K562 (cell line): ENCODE measurements around the gene USP19. TPM values are rescaled to one million over a fixed set of nuclear protein-coding genes. Genes with fewer than 3 reads are reported as not detected.

Experiments used
- EHMT2 ChIP-seq: fragments of 450-650 bp; IDR thresholded peaks from 2 replicates; pipeline ENCODE4 v1.6.1; 2018; ENCODE audit warnings: antibody characterized with exemption
- ETV1 ChIP-seq: fragments of 450-650 bp; conservative IDR thresholded peaks from 2 replicates; pipeline ENCODE4 v1.6.1; 2016; ENCODE audit warnings: missing genetic modification characterization, control low read depth, low read depth, missing compliant biosample characterization
- HNRNPK ChIP-seq: fragments of 200-400 bp; formaldehyde crosslinking; IDR thresholded peaks from one replicate; pipeline ENCODE4 v1.6.1; 2018; ENCODE audit warnings: mild to moderate bottlenecking, low read depth, low read length; ENCODE audit not compliant: poor library complexity, severe bottlenecking
- HNRNPLL ChIP-seq: fragments of 200-400 bp; formaldehyde crosslinking; IDR thresholded peaks from 2 replicates; pipeline ENCODE4 v1.6.1; 2017; ENCODE audit warnings: low read length, low read depth, mild to moderate bottlenecking; ENCODE audit not compliant: poor library complexity, severe bottlenecking
- SREBF2 ChIP-seq: sonication (generic); formaldehyde crosslinking; IDR thresholded peaks from 2 replicates; pipeline ENCODE4 v1.4.0; 2020; ENCODE audit warnings: mild to moderate bottlenecking, missing genetic modification reagents
- TBP ChIP-seq: optimal IDR thresholded peaks from 2 replicates; pipeline ENCODE3; 2011; ENCODE audit warnings: low read depth, low read length, improper control_type of control experiment
- TCF3 ChIP-seq: sonication (generic); formaldehyde crosslinking; IDR thresholded peaks from 2 replicates; pipeline ENCODE4 v1.4.0; 2020; ENCODE audit warnings: mild to moderate bottlenecking, missing genetic modification reagents
- TRIM28 ChIP-seq: fragments of 450-650 bp; IDR thresholded peaks from 2 replicates; pipeline ENCODE4 v1.6.1; 2017
- ZBTB7A ChIP-seq: IDR thresholded peaks from 2 replicates; pipeline ENCODE4 v1.6.1; 2011; ENCODE audit warnings: low read depth, mild to moderate bottlenecking, low read length, moderate library complexity, borderline replicate concordance; ENCODE audit not compliant: control insufficient read depth
- ZFX ChIP-seq: sonication (generic); formaldehyde crosslinking; IDR thresholded peaks from 2 replicates; pipeline ENCODE4 v1.8.0; 2022; ENCODE audit warnings: mild to moderate bottlenecking, missing genetic modification reagents, moderate library complexity
- ZKSCAN3 ChIP-seq: fragments of 250-450 bp; sonication (Bioruptor Pico); IDR thresholded peaks from 2 replicates; pipeline ENCODE4 v1.4.0; 2020
- ZNF124 ChIP-seq: sonication (generic); formaldehyde crosslinking; IDR thresholded peaks from 2 replicates; pipeline ENCODE4 v1.8.1; 2022; ENCODE audit warnings: missing genetic modification reagents
- ZNF24 ChIP-seq: fragments of 450-650 bp; IDR thresholded peaks from 2 replicates; pipeline ENCODE4 v1.6.1; 2016
- polyA plus RNA-seq, 8 experiments: library from polyadenylated mRNA; depleted of rRNA in 4 of 8; stranded (reverse) in 5 of 8; unstranded in 3 of 8; fragments of >200 nt; fragmentation: Nextera tagmentation in 2 of 8; fragmentation: Illumina TruSeq in 1 of 8; extraction: Ambion mirVana in 2 of 8; extraction: Trizol in 1 of 8; gene quantifications; 2 replicates each; pipeline versions ENCODE4 v1.2.1 to v1.2.3, GENCODE V29; 2011 to 2014; ENCODE audit warnings: inconsistent platforms in 1 of 8, missing spikeins in 1 of 8
- total RNA-seq, 7 experiments: library from RNA; depleted of rRNA in 6 of 7; stranded (reverse); fragments of >200 nt in 6 of 7; fragmentation: Illumina TruSeq in 2 of 7; extraction: Trizol in 2 of 7; gene quantifications; 2 replicates each; pipeline versions ENCODE4 v1.2.1 to v1.2.3, GENCODE V29; 2011 to 2021; ENCODE audit warnings: low replicate concordance in 1 of 7
- TF ChIP-seq, protein P1 (sequence below): sonication (generic); formaldehyde crosslinking; IDR thresholded peaks from 2 replicates; pipeline ENCODE4 v1.8.1; 2022; ENCODE audit warnings: missing genetic modification reagents
- TF ChIP-seq, protein P2 (sequence below): fragments of 450-650 bp; formaldehyde crosslinking; IDR thresholded peaks from 2 replicates; pipeline ENCODE4 v1.4.0; 2020; ENCODE audit warnings: mild to moderate bottlenecking, moderate library complexity
- TF ChIP-seq, protein P3 (sequence below): fragments of 250-450 bp; sonication (Bioruptor Pico); IDR thresholded peaks from 2 replicates; pipeline ENCODE4 v1.5.0; 2021
- TF ChIP-seq, protein P4 (sequence below): sonication (generic); formaldehyde crosslinking; IDR thresholded peaks from 2 replicates; pipeline ENCODE4 v1.9.0; 2022; ENCODE audit warnings: mild to moderate bottlenecking, missing genetic modification reagents
- TF ChIP-seq, protein P5 (sequence below): fragments of 250-450 bp; sonication (Bioruptor Pico); IDR thresholded peaks from 2 replicates; pipeline ENCODE4 v1.4.0; 2020; ENCODE audit warnings: mild to moderate bottlenecking, moderate library complexity, borderline replicate concordance
- TF ChIP-seq, protein P6 (sequence below): fragments of 450-650 bp; formaldehyde crosslinking; conservative IDR thresholded peaks from 2 replicates; pipeline ENCODE4 v1.4.0; 2022; ENCODE audit warnings: mild to moderate bottlenecking, missing genetic modification characterization

USP19 gene
- total and polyA plus RNA-seq, 9 of the 15 experiments (the other 6 are each of a cell fraction or from before 2014, with no cell fraction given), result 0.24 to 65.9 (median 36.9) TPM

DNA sequence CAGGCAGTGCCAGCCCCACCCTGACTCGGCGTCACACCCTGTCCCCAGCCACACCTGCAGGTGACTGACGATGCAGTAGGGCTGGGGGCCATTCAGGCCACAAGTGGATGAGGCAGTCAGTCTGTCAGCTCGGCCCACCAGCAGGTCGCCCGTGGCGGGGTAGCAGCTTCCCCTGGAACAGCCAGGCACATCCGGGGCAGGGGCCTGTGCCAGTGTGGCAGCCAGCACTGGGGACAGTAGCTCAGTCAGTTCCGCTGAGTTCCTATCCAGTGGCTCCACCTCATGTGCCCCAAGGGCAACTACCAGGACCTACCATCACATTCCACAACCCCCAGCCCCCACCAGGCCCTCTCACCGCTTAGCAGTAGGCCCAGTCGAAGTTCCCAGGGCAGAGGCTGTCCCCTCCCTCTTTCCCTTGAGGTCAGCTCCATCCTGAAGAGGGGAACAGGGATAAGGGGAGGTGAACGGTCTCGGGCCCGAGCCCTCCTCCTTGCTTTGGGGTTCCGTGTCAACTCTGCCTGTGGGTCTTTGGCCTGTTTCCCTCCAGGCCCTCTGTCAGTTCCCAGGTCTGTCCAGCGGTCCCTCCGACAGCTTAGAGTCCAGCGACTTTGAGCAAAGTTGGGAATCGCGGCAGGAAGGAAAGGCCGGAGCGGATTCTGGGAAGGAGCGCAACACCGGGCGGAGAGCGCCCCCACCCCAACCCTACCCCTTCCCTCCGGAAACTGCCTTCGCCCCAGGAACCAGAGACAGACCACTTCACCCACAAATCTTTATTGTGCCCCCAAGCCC lies 12.0 kb upstream of the USP19 start, which contains the start of gene LAMB2 (continued):
- peak; percentile 57 for TF ChIP-seq ZFX (CRISPR knock-in tag)
- TF ChIP-seq, protein P1, sequence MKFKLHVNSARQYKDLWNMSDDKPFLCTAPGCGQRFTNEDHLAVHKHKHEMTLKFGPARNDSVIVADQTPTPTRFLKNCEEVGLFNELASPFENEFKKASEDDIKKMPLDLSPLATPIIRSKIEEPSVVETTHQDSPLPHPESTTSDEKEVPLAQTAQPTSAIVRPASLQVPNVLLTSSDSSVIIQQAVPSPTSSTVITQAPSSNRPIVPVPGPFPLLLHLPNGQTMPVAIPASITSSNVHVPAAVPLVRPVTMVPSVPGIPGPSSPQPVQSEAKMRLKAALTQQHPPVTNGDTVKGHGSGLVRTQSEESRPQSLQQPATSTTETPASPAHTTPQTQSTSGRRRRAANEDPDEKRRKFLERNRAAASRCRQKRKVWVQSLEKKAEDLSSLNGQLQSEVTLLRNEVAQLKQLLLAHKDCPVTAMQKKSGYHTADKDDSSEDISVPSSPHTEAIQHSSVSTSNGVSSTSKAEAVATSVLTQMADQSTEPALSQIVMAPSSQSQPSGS, result no peak
- TF ChIP-seq, protein P2, sequence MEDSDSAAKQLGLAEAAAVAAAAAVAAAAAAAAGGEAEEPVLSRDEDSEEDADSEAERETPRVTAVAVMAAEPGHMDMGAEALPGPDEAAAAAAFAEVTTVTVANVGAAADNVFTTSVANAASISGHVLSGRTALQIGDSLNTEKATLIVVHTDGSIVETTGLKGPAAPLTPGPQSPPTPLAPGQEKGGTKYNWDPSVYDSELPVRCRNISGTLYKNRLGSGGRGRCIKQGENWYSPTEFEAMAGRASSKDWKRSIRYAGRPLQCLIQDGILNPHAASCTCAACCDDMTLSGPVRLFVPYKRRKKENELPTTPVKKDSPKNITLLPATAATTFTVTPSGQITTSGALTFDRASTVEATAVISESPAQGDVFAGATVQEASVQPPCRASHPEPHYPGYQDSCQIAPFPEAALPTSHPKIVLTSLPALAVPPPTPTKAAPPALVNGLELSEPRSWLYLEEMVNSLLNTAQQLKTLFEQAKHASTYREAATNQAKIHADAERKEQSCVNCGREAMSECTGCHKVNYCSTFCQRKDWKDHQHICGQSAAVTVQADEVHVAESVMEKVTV (CRISPR knock-in tag), result no peak
- TF ChIP-seq, protein P3, sequence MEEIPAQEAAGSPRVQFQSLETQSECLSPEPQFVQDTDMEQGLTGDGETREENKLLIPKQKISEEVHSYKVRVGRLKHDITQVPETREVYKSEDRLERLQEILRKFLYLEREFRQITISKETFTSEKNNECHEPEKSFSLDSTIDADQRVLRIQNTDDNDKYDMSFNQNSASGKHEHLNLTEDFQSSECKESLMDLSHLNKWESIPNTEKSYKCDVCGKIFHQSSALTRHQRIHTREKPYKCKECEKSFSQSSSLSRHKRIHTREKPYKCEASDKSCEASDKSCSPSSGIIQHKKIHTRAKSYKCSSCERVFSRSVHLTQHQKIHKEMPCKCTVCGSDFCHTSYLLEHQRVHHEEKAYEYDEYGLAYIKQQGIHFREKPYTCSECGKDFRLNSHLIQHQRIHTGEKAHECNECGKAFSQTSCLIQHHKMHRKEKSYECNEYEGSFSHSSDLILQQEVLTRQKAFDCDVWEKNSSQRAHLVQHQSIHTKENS, result no peak
- TF ChIP-seq ETV1, result 0 out of 2 replicates have a peak, but pooled peaks have one; percentile 12
- no peak for TF ChIP-seq SREBF2 (CRISPR knock-in tag)
- TF ChIP-seq, protein P4, sequence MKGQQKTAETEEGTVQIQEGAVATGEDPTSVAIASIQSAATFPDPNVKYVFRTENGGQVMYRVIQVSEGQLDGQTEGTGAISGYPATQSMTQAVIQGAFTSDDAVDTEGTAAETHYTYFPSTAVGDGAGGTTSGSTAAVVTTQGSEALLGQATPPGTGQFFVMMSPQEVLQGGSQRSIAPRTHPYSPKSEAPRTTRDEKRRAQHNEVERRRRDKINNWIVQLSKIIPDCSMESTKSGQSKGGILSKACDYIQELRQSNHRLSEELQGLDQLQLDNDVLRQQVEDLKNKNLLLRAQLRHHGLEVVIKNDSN (CRISPR knock-in tag), result no peak
- no peak for TF ChIP-seq EHMT2
- peak; percentile 41; the same call in 1 of the 2 replicates for TF ChIP-seq ZBTB7A
- peak; percentile 32 for TF ChIP-seq TBP
- no peak for TF ChIP-seq ZNF124 (CRISPR knock-in tag)
- TF ChIP-seq HNRNPLL, result no peak
- no peak for TF ChIP-seq TCF3 (CRISPR knock-in tag)
- no peak for TF ChIP-seq ZNF24
- no peak for TF ChIP-seq TRIM28
- no peak for TF ChIP-seq HNRNPK
- no peak for TF ChIP-seq ZKSCAN3
- TF ChIP-seq, protein P5, sequence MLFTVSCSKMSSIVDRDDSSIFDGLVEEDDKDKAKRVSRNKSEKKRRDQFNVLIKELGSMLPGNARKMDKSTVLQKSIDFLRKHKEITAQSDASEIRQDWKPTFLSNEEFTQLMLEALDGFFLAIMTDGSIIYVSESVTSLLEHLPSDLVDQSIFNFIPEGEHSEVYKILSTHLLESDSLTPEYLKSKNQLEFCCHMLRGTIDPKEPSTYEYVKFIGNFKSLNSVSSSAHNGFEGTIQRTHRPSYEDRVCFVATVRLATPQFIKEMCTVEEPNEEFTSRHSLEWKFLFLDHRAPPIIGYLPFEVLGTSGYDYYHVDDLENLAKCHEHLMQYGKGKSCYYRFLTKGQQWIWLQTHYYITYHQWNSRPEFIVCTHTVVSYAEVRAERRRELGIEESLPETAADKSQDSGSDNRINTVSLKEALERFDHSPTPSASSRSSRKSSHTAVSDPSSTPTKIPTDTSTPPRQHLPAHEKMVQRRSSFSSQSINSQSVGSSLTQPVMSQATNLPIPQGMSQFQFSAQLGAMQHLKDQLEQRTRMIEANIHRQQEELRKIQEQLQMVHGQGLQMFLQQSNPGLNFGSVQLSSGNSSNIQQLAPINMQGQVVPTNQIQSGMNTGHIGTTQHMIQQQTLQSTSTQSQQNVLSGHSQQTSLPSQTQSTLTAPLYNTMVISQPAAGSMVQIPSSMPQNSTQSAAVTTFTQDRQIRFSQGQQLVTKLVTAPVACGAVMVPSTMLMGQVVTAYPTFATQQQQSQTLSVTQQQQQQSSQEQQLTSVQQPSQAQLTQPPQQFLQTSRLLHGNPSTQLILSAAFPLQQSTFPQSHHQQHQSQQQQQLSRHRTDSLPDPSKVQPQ (CRISPR knock-in tag), result no peak
- TF ChIP-seq, protein P6, sequence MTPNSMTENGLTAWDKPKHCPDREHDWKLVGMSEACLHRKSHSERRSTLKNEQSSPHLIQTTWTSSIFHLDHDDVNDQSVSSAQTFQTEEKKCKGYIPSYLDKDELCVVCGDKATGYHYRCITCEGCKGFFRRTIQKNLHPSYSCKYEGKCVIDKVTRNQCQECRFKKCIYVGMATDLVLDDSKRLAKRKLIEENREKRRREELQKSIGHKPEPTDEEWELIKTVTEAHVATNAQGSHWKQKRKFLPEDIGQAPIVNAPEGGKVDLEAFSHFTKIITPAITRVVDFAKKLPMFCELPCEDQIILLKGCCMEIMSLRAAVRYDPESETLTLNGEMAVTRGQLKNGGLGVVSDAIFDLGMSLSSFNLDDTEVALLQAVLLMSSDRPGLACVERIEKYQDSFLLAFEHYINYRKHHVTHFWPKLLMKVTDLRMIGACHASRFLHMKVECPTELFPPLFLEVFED (CRISPR knock-in tag), result no peak
